A549 (cell line): ENCODE measurements around the gene PLIN1. TPM values are rescaled to one million over a fixed set of nuclear protein-coding genes. Genes with fewer than 3 reads are reported as not detected.

Experiments
- ATAC-seq, 2 experiments: fragments of 200-7000 bp in 1 of 2; fragments of >200 bp in 1 of 2; cut with Nextera tagmentation in 1 of 2; cut with Tn5 transposase in 1 of 2; 3 replicates each; pipeline versions ENCODE4 v1.8.0 to v1.9.1; 2018 to 2020; ENCODE audit warnings: mild to moderate bottlenecking in 1 of 2, moderate library complexity in 1 of 2
- CTCF ChIA-PET: fragments of 300-600 bp; sonication (Branson Sonifier 250); formaldehyde crosslinking; extraction: SDS; loops from one replicate; lab custom pipeline; 2021; ENCODE audit warnings: antibody characterized with exemption, inconsistent platforms; lab: Yijun Ruan, JAX
- POLR2A ChIA-PET: fragments of 350-600 bp; formaldehyde crosslinking; extraction: SDS; loops from one replicate; lab custom pipeline; 2021; ENCODE audit warnings: antibody characterized with exemption, inconsistent platforms; lab: Yijun Ruan, JAX
- DNase-seq, 2 experiments: peaks; one replicate each; pipeline versions ENCODE4 v3.0.0 to v3.0.0-alpha.2; 2011 to 2016; ENCODE audit warnings: low read depth in 1 of 2, low spot score in 1 of 2
- FAIRE-seq: peaks from 2 replicates; lab custom pipeline; 2011; peaks lifted over from hg19 to GRCh38; lab: Jason Lieb, UNC
- H3K27ac ChIP-seq, 2 experiments: fragments of >200 bp; sonication (Bioruptor Twin); formaldehyde crosslinking; 3 replicates each; pipeline ENCODE4 v1.5.1; 2016 to 2017
- H3K4me1 ChIP-seq: fragments of >200 bp; sonication (Bioruptor Twin); formaldehyde crosslinking; 3 replicates; pipeline ENCODE4 v1.6.1; 2016
- H3K4me2 ChIP-seq: fragments of >200 bp; sonication (Bioruptor Twin); formaldehyde crosslinking; 3 replicates; pipeline ENCODE4 v1.6.1; 2016
- H3K4me3 ChIP-seq: fragments of >200 bp; sonication (Bioruptor Twin); formaldehyde crosslinking; 3 replicates; pipeline ENCODE4 v1.5.1; 2016
- H3K9me3 ChIP-seq: fragments of >200 bp; sonication (Bioruptor Twin); formaldehyde crosslinking; 3 replicates; pipeline ENCODE4 v1.6.1; 2016
- BHLHE40 ChIP-seq: IDR thresholded peaks from 2 replicates; pipeline ENCODE4 v1.6.1; 2012; ENCODE audit warnings: low read depth, low read length, inconsistent platforms
- CBX2 ChIP-seq: fragments of 200-600 bp; sonication (generic); IDR thresholded peaks from 2 replicates; pipeline ENCODE4 v1.6.1; 2016; ENCODE audit warnings: low read depth, mild to moderate bottlenecking, borderline replicate concordance
- CEBPB ChIP-seq, 2 experiments: fragments of >200 bp in 1 of 2; sonication (Bioruptor Twin) in 1 of 2; formaldehyde crosslinking in 1 of 2; IDR thresholded peaks; 2 replicates each; pipeline ENCODE4 v1.6.1; 2012 to 2016
- CHD4 ChIP-seq: fragments of 200-600 bp; sonication (generic); IDR thresholded peaks from 2 replicates; pipeline ENCODE4 v1.6.1; 2016; ENCODE audit warnings: antibody characterized with exemption, mild to moderate bottlenecking, borderline replicate concordance
- EHF ChIP-seq: fragments of 250-450 bp; sonication (Bioruptor Pico); IDR thresholded peaks from 2 replicates; pipeline ENCODE4 v1.5.0; 2020; ENCODE audit warnings: mild to moderate bottlenecking
- EHMT2 ChIP-seq: fragments of 200-600 bp; sonication (generic); IDR thresholded peaks from 2 replicates; pipeline ENCODE4 v1.6.1; 2016; ENCODE audit warnings: antibody characterized with exemption, low read depth, mild to moderate bottlenecking, moderate library complexity
- FOSB ChIP-seq: fragments of 250-450 bp; sonication (Bioruptor Pico); IDR thresholded peaks from 2 replicates; pipeline ENCODE4 v1.5.0; 2020; ENCODE audit warnings: mild to moderate bottlenecking, moderate library complexity
- FOXS1 ChIP-seq: fragments of 250-450 bp; sonication (Bioruptor Pico); IDR thresholded peaks from 2 replicates; pipeline ENCODE4 v1.5.0; 2020; ENCODE audit warnings: mild to moderate bottlenecking, moderate library complexity
- HOXA7 ChIP-seq: fragments of 250-450 bp; sonication (Bioruptor Pico); IDR thresholded peaks from 2 replicates; pipeline ENCODE4 v1.5.0; 2020; ENCODE audit warnings: mild to moderate bottlenecking, moderate library complexity
- JUN ChIP-seq, 2 experiments: fragments of >200 bp; sonication (Bioruptor Twin); formaldehyde crosslinking; IDR thresholded peaks; 2 replicates in 1 of 2; 3 replicates in 1 of 2; pipeline ENCODE4 v1.6.1; 2016 to 2017
- JUNB ChIP-seq: fragments of >200 bp; sonication (Bioruptor Twin); formaldehyde crosslinking; IDR thresholded peaks from 2 replicates; pipeline ENCODE4 v1.6.1; 2016
- KDM1A ChIP-seq: fragments of 200-600 bp; sonication (generic); IDR thresholded peaks from 2 replicates; pipeline ENCODE4 v1.6.1; 2016; ENCODE audit warnings: low read depth, mild to moderate bottlenecking
- KDM5A ChIP-seq: fragments of 200-600 bp; sonication (generic); IDR thresholded peaks from 2 replicates; pipeline ENCODE4 v1.6.1; 2016; ENCODE audit warnings: antibody characterized with exemption, mild to moderate bottlenecking
- MYC ChIP-seq: IDR thresholded peaks from 2 replicates; pipeline ENCODE4 v1.6.1; 2012; ENCODE audit warnings: mild to moderate bottlenecking, inconsistent platforms, low read length, improper control_type of control experiment, borderline replicate concordance
- NFE2L2 ChIP-seq: fragments of 150-350 bp; conservative IDR thresholded peaks from 2 replicates; pipeline ENCODE4 v1.6.1; 2014; ENCODE audit warnings: low read length
- NPAS2 ChIP-seq: fragments of 250-450 bp; sonication (Bioruptor Pico); IDR thresholded peaks from 2 replicates; pipeline ENCODE4 v1.8.0; 2022; ENCODE audit warnings: mild to moderate bottlenecking, moderate library complexity, borderline replicate concordance
- POLR2A ChIP-seq: IDR thresholded peaks from 2 replicates; pipeline ENCODE4 v1.6.1; 2012; ENCODE audit warnings: mild to moderate bottlenecking, low read length
- RAD21 ChIP-seq, 2 experiments: fragments of >200 bp in 1 of 2; sonication (Bioruptor Twin) in 1 of 2; formaldehyde crosslinking in 1 of 2; IDR thresholded peaks in 1 of 2; conservative IDR thresholded peaks in 1 of 2; 2 replicates in 1 of 2; 3 replicates in 1 of 2; pipeline ENCODE4 v1.6.1; 2012 to 2018; ENCODE audit warnings: inconsistent platforms in 1 of 2
- RFX5 ChIP-seq: fragments of 450-650 bp; IDR thresholded peaks from 2 replicates; pipeline ENCODE4 v1.7.1; 2014; ENCODE audit warnings: antibody characterized with exemption, mild to moderate bottlenecking, moderate library complexity
- RNF2 ChIP-seq: fragments of 200-600 bp; sonication (generic); IDR thresholded peaks from 2 replicates; pipeline ENCODE4 v1.6.1; 2016; ENCODE audit warnings: low read depth, mild to moderate bottlenecking, antibody characterized with exemption, moderate library complexity, borderline replicate concordance
- TP53 ChIP-seq: fragments of 250-450 bp; sonication (Bioruptor Pico); IDR thresholded peaks from 2 replicates; pipeline ENCODE4 v1.5.0; 2021; ENCODE audit warnings: mild to moderate bottlenecking, moderate library complexity
- ZNF302 ChIP-seq: fragments of 250-450 bp; sonication (Bioruptor Pico); IDR thresholded peaks from 2 replicates; pipeline ENCODE4 v1.9.0; 2021; ENCODE audit warnings: inconsistent platforms, mild to moderate bottlenecking, moderate library complexity
- ZSCAN20 ChIP-seq: fragments of 250-450 bp; sonication (Bioruptor Pico); IDR thresholded peaks from 2 replicates; pipeline ENCODE4 v1.8.0; 2022; ENCODE audit warnings: mild to moderate bottlenecking, moderate library complexity
- WGBS: methylation state at CpG from one replicate; pipeline ENCODE4 v1.1.6; 2017; ENCODE audit errors: missing lambda C conversion rate; 5-methylcytosine and 5-hydroxymethylcytosine counted together
- polyA minus RNA-seq: library from RNA; depleted of rRNA, polyadenylated mRNA; stranded (reverse); fragments of >200 nt; gene quantifications from 2 replicates; pipeline ENCODE4 v1.2.3, GENCODE V29; 2011; rRNA and poly(A)+ RNA removed
- polyA plus RNA-seq, 4 experiments: library from polyadenylated mRNA; depleted of rRNA in 3 of 4; stranded (reverse); fragments of >200 nt; fragmentation: RNase III in 1 of 4; extraction: RNeasy Plus Mini Kit Qiagen cat#74134 plus additional on column Dnase treatment in 1 of 4; gene quantifications; 2 replicates in 3 of 4; 3 replicates in 1 of 4; pipeline ENCODE4 v1.2.3, GENCODE V29; 2011 to 2017
- TF ChIP-seq, protein P1 (sequence below): IDR thresholded peaks from 2 replicates; pipeline ENCODE4 v1.6.1; 2012
- TF ChIP-seq, protein P2 (sequence below): fragments of 450-650 bp; IDR thresholded peaks from 2 replicates; pipeline ENCODE4 v1.6.1; 2014; ENCODE audit warnings: antibody characterized with exemption
- TF ChIP-seq, protein P3 (sequence below): IDR thresholded peaks from 2 replicates; pipeline ENCODE4 v1.6.1; 2012
- TF ChIP-seq, protein P4 (sequence below): fragments of >200 bp; sonication (Bioruptor Twin); formaldehyde crosslinking; IDR thresholded peaks from 2 replicates; pipeline ENCODE4 v1.6.1; 2016
- TF ChIP-seq, protein P5 (sequence below): IDR thresholded peaks from 2 replicates; pipeline ENCODE4 v1.6.1; 2012; ENCODE audit warnings: low read depth, borderline replicate concordance

Gene PLIN1, protein sequence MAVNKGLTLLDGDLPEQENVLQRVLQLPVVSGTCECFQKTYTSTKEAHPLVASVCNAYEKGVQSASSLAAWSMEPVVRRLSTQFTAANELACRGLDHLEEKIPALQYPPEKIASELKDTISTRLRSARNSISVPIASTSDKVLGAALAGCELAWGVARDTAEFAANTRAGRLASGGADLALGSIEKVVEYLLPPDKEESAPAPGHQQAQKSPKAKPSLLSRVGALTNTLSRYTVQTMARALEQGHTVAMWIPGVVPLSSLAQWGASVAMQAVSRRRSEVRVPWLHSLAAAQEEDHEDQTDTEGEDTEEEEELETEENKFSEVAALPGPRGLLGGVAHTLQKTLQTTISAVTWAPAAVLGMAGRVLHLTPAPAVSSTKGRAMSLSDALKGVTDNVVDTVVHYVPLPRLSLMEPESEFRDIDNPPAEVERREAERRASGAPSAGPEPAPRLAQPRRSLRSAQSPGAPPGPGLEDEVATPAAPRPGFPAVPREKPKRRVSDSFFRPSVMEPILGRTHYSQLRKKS
- polyA plus RNA-seq (2011; rRNA removed) (0.56 and 0.74 TPM in 2 replicates), polyA plus RNA-seq (2017; fragmentation: RNase III; extraction: RNeasy Plus Mini Kit Qiagen cat#74134 plus additional on column Dnase treatment) (0.13 to 0.28 TPM (median 0.27 TPM) in 3 replicates), polyA minus RNA-seq (0.08 and 0.24 TPM in 2 replicates)
- 0.15 and 0.26 TPM in 2 replicates for polyA plus RNA-seq (2012; cell fraction: cytosol; rRNA removed)
- 0.56 and 0.61 TPM in 2 replicates for polyA plus RNA-seq (2012; cell fraction: nucleus; rRNA removed)

DNA sequence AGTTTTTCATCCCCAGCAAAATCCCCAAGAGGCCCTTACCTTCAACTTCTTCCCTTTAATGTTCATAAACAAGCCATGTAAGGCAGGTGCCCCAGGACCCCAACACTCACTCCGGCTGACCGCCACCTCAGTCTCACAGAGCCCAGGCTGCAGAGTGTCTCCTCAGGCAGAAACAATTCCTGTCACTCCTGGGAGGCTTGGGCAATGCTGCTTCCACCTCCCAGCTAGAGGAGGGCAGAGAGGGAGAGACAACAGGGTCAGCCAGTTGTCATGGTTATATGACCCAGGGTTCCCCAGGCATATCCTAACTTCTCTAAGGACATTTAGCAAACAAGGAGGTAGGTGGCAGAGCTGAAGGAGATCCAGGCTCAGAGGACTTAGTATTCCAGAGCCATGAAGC lies at the start of gene PLIN1:
TSS of gene PLIN1 (minus strand) at position 156 of the 400 bp plus-strand sequence. CDS start 1,878 bp downstream, outside the sequence.
- H3K4me3 ChIP-seq = no peak within 1 kb of the TSS
- no peak for ATAC-seq
- no peak for FAIRE-seq
- ChIA-PET POLR2A (no interaction called here), CTCF (interaction anchor here (1.1 to 2.2 kb wide), 3 partner anchors 11 to 33 kb away, joined by 3 to 6 read pairs (median 3); no protein-coding TSS in a partner anchor)
- peak within 1 kb of the TSS in 1 of 2 experiments; percentile 24; a peak in 2 of 6 replicates for H3K27ac ChIP-seq
- H3K4me2 ChIP-seq = peak within 1 kb of the TSS; percentile 40
- no peak for DNase-seq
- peaks cover 21% of the 10 kb centered on the region for H3K4me1 ChIP-seq
- WGBS = 100% methylated on average over 2 of the region's 2 CpGs
- TF ChIP-seq FOXS1 (CRISPR knock-in tag) = no peak
- TF ChIP-seq, protein P1, sequence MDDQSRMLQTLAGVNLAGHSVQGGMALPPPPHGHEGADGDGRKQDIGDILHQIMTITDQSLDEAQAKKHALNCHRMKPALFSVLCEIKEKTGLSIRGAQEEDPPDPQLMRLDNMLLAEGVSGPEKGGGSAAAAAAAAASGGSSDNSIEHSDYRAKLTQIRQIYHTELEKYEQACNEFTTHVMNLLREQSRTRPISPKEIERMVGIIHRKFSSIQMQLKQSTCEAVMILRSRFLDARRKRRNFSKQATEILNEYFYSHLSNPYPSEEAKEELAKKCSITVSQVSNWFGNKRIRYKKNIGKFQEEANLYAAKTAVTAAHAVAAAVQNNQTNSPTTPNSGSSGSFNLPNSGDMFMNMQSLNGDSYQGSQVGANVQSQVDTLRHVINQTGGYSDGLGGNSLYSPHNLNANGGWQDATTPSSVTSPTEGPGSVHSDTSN = no peak
- TF ChIP-seq, protein P2, sequence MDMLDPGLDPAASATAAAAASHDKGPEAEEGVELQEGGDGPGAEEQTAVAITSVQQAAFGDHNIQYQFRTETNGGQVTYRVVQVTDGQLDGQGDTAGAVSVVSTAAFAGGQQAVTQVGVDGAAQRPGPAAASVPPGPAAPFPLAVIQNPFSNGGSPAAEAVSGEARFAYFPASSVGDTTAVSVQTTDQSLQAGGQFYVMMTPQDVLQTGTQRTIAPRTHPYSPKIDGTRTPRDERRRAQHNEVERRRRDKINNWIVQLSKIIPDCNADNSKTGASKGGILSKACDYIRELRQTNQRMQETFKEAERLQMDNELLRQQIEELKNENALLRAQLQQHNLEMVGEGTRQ = no peak
- TF ChIP-seq KDM5A = no peak
- TF ChIP-seq BHLHE40 = no peak
- no peak for TF ChIP-seq CHD4
- TF ChIP-seq EHF (CRISPR knock-in tag) = no peak
- H3K9me3 ChIP-seq = no peaks in the 10 kb centered on the region

DNA sequence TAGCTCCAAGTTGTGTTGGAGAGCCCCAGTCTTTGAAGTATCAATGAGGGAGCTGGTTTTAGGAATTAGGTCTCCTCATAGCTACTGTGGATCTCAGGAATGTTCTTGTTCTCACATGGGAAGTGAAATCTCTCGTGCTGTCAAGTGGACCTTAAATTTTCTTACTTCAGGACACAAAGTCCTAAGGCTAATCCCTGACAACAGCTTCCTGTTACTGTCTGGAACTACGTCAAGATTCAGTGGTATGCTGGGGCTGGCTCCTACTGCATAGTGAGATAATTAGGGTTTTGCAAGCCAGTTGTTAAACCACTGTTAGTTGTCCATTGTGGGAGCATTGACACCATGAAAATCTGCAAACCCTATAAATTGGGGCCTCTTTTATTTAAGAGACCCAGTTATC lies 49.1 kb upstream of the PLIN1 start:
- TF ChIP-seq KDM5A (no peak), ZSCAN20 (CRISPR knock-in tag) (no peak), NFE2L2 (no peak), RAD21 (conservative IDR thresholded peaks at IDR 0.05 in 1 of 2, IDR thresholded peaks at IDR 0.05 in 1 of 2) (no peak), KDM1A (no peak), TP53 (no peak), JUNB (no peak), MYC (no peak)
- TF ChIP-seq, protein P3, sequence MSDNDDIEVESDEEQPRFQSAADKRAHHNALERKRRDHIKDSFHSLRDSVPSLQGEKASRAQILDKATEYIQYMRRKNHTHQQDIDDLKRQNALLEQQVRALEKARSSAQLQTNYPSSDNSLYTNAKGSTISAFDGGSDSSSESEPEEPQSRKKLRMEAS = no peak
- POLR2A ChIA-PET = interaction anchor here (0.5 kb wide), 1 partner anchor 458 kb away, joined by 3 read pairs; no protein-coding TSS in a partner anchor
- Histone ChIP-seq H3K4me3 (no peak overlapping the region), H3K27ac (no peak overlapping the region), H3K9me3 (0 out of 3 replicates have a peak, but pooled peaks cover 3% of the 10 kb centered on the region), H3K4me1 (no peaks in the 10 kb centered on the region), H3K4me2 (no peak overlapping the region)
- peak; percentile 7 for FAIRE-seq
- WGBS = 55% methylated on average over 2 of the region's 2 CpGs
- ATAC-seq = no peak
- CTCF ChIA-PET = interaction anchor here (0.6 to 6.0 kb wide), 10 partner anchors 9 to 359 kb away, joined by 3 to 43 read pairs (median 4); partner anchors contain the start of gene ANPEP
- DNase-seq = no peak

DNA sequence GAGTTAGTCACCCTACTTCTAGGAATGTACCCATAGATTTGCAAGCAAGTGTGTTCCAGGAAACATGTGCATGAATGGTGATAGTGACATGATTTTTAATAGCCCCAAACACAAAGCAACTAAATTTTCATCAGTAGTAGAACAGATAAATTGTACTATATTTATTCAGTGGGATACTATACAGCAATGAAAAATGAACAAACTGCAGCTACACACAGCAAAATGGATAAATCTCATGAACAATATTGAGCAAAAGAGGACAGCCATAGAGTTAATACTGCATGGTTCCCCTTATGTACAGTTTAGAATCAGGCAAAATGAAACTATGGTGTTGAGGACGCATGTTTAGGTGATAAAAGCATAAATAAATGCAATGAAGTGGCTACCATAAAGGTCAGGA lies 45.9 kb upstream of the PLIN1 start:
- no peak overlapping the region for H3K27ac ChIP-seq
- TF ChIP-seq HOXA7 = no peak
- no peak for TF ChIP-seq NPAS2
- no peak for TF ChIP-seq FOXS1 (CRISPR knock-in tag)
- TF ChIP-seq, protein P4, sequence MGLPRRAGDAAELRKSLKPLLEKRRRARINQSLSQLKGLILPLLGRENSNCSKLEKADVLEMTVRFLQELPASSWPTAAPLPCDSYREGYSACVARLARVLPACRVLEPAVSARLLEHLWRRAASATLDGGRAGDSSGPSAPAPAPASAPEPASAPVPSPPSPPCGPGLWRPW = no peak
- no peak for TF ChIP-seq NFE2L2
- TF ChIP-seq EHMT2 = no peak
- TF ChIP-seq, protein P1 = no peak
- TF ChIP-seq POLR2A = no peak
- no peak for TF ChIP-seq FOSB (CRISPR knock-in tag)
- TF ChIP-seq, protein P5, sequence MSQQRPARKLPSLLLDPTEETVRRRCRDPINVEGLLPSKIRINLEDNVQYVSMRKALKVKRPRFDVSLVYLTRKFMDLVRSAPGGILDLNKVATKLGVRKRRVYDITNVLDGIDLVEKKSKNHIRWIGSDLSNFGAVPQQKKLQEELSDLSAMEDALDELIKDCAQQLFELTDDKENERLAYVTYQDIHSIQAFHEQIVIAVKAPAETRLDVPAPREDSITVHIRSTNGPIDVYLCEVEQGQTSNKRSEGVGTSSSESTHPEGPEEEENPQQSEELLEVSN = no peak
- TF ChIP-seq CEBPB (IDR thresholded peaks at IDR 0.05) = no peak
- TF ChIP-seq RFX5 = no peak
- no peak for TF ChIP-seq ZNF302 (CRISPR knock-in tag)
- TF ChIP-seq RNF2 = no peak
- no peak for TF ChIP-seq JUN (IDR thresholded peaks at IDR 0.05)
- no peak for TF ChIP-seq CBX2
- TF ChIP-seq EHF (CRISPR knock-in tag) = no peak
- TF ChIP-seq JUNB = no peak
- H3K4me1 ChIP-seq = no peaks in the 10 kb centered on the region
- 46% methylated on average over 1 of the region's 1 CpG for WGBS
- peaks cover 8% of the 10 kb centered on the region; the same call in 1 of the 3 replicates for H3K9me3 ChIP-seq
- DNase-seq (no peak), ATAC-seq (no peak), FAIRE-seq (peak; percentile 92)
- CTCF ChIA-PET = interaction anchor here (0.6 to 6.0 kb wide), 4 partner anchors 10 to 323 kb away, joined by 3 to 43 read pairs (median 9); no protein-coding TSS in a partner anchor
- POLR2A ChIA-PET = no interaction called here
- H3K4me3 ChIP-seq = no peak overlapping the region
- no peak overlapping the region for H3K4me2 ChIP-seq
